Right atrium auricular region (tissue), 2 donors: Measurements from ENCODE around the gene KBTBD6. TPM values are rescaled to one million over a fixed set of nuclear protein-coding genes. Genes with fewer than 3 reads are reported as not detected.

Experiments
- DNase-seq: peaks from one replicate; pipeline ENCODE4 v3.0.0-alpha.2; 2019; ENCODE audit warnings: low spot score
- H3K27ac ChIP-seq, 2 donors: fragments of 200-600 bp; sonication (generic); 1 replicate in 1 of 2; 2 replicates in 1 of 2; pipeline ENCODE4 v1.5.1; 2016 to 2019
- H3K27me3 ChIP-seq, 2 donors: fragments of 200-600 bp; sonication (generic); one replicate each; pipeline versions ENCODE4 v1.5.1 to v1.6.0; 2017 to 2019
- H3K36me3 ChIP-seq: fragments of 200-600 bp; sonication (generic); one replicate; pipeline ENCODE4 v1.5.1; 2016
- H3K4me1 ChIP-seq, 2 donors: fragments of 200-600 bp; sonication (generic); one replicate each; pipeline versions ENCODE4 v1.5.1 to v1.6.0; 2017 to 2019
- H3K4me3 ChIP-seq, 2 donors: fragments of 200-600 bp; sonication (generic); 1 replicate in 1 of 2; 2 replicates in 1 of 2; pipeline ENCODE4 v1.5.1; 2017 to 2019; ENCODE audit warnings: mild to moderate bottlenecking in 1 of 2, moderate library complexity in 1 of 2
- H3K9me3 ChIP-seq, 2 donors: fragments of 200-600 bp; sonication (generic); one replicate each; pipeline ENCODE4 v1.5.1; 2019
- total RNA-seq, 2 donors: library from RNA; depleted of rRNA; stranded (reverse); fragments of >200 nt; gene quantifications; one replicate each; pipeline ENCODE4 v1.1.0, GENCODE V29; 2016
- TF ChIP-seq, protein P1 (sequence below), 2 donors: fragments of 200-600 bp; sonication (generic); IDR thresholded peaks; one replicate each; pipeline ENCODE4 v1.5.1; 2019; ENCODE audit warnings: antibody characterized with exemption in 2 of 2

KBTBD6 gene
- total RNA-seq, 2 donors from 2014 or later, result 8.3 to 12.9 TPM

DNA sequence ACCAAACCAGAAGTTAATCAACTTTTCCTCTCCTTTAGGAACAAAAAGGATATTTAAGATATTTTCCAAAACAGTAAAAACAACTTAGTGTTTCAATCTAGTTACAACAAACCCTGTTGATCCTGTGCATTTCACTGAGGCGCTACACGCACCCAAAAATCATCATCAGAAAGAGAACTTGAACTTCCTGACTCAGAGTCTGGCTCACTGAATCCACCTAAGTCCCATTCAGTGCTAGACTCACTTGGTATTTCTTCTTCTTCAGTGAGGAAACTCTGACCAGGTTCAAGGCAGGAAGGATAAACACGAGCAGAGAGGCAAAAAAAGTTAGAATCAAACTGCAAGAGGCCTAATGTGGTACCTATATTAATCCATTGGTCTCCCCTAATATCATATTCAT is 2.2 kb downstream of the KBTBD6 start:
- Histone ChIP-seq H3K4me3 (peak overlapping the region in 1 of 2 donors; percentile 25), H3K27me3 (no peaks in the 10 kb centered on the region)

DNA sequence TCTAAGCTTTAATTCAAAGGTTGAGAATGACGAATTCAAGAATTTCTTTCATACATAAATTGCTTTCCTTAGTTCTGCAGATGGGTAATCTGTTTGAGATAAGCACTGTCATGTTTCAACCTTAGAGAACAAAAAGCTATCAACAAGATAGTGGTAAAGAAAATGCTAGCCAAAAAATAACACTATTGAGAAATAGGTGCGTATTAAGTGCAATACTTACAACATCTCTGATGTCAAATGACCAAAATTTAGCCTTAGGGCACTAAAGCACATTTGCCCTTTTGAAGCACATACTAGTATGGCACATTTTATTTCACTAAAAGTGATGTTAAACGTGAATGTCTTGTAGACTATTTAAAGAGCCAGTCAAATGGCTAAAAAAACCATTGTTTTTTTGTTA is 4.9 kb downstream of the KBTBD6 start:
- DNase-seq, result no peak
- no peaks in the 10 kb centered on the region for H3K9me3 ChIP-seq
- no peak overlapping the region for H3K4me3 ChIP-seq
- peak overlapping the region; percentile 70 to 89 for H3K27ac ChIP-seq
- H3K27me3 ChIP-seq, result no peaks in the 10 kb centered on the region
- TF ChIP-seq, protein P1, sequence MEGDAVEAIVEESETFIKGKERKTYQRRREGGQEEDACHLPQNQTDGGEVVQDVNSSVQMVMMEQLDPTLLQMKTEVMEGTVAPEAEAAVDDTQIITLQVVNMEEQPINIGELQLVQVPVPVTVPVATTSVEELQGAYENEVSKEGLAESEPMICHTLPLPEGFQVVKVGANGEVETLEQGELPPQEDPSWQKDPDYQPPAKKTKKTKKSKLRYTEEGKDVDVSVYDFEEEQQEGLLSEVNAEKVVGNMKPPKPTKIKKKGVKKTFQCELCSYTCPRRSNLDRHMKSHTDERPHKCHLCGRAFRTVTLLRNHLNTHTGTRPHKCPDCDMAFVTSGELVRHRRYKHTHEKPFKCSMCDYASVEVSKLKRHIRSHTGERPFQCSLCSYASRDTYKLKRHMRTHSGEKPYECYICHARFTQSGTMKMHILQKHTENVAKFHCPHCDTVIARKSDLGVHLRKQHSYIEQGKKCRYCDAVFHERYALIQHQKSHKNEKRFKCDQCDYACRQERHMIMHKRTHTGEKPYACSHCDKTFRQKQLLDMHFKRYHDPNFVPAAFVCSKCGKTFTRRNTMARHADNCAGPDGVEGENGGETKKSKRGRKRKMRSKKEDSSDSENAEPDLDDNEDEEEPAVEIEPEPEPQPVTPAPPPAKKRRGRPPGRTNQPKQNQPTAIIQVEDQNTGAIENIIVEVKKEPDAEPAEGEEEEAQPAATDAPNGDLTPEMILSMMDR (IDR thresholded peaks at IDR 0.05), result no peak
- H3K36me3 ChIP-seq, result no peaks in the 10 kb centered on the region
- peaks cover 0 to 50% of the 10 kb centered on the region in 2 donors for H3K4me1 ChIP-seq

More for the DNA sequence above, 2.2 kb downstream of the KBTBD6 start:
- Histone ChIP-seq H3K4me1 (peaks cover 0 to 60% of the 10 kb centered on the region in 2 donors), H3K9me3 (no peaks in the 10 kb centered on the region), H3K27ac (peak overlapping the region; percentile 70 to 89), H3K36me3 (no peaks in the 10 kb centered on the region)
- DNase-seq, result no peak
- TF ChIP-seq, protein P1 (IDR thresholded peaks at IDR 0.05), result no peak

DNA sequence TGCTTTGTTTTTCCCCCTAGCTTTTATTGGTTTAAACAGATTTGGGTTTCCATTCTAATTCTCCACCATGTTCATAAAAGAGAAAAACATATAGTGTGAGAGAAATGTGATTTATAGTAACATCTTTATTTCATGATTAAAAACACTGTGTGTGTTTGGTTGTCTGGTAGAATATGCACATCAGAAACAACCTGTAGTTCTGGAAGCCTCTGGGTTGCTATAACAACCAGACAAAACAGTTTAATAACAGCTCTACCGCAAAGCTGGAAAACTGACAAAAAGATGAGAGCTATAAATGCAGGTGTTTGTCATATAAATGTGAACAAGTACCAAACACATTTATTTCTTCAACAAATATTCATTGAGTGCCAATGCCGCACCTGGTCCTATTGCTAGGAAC is 9.8 kb downstream of the KBTBD6 start:
- Histone ChIP-seq H3K27me3 (no peaks in the 10 kb centered on the region), H3K4me3 (no peak overlapping the region), H3K9me3 (no peaks in the 10 kb centered on the region), H3K27ac (no peak overlapping the region), H3K4me1 (peaks cover 0 to 9% of the 10 kb centered on the region in 2 donors), H3K36me3 (no peaks in the 10 kb centered on the region)
- no peak for DNase-seq
- TF ChIP-seq, protein P1 (IDR thresholded peaks at IDR 0.05), result no peak

GRCh38 chr13:41117869-41118268 is 14.7 kb downstream of the KBTBD6 start:
- Histone ChIP-seq H3K9me3 (no peaks in the 10 kb centered on the region), H3K36me3 (no peaks in the 10 kb centered on the region), H3K4me3 (no peak overlapping the region), H3K27ac (no peak overlapping the region), H3K4me1 (no peaks in the 10 kb centered on the region), H3K27me3 (no peaks in the 10 kb centered on the region)
- no peak for DNase-seq
- TF ChIP-seq, protein P1 (IDR thresholded peaks at IDR 0.05), result no peak

- Histone ChIP-seq H3K4me3 (no peak overlapping the region), H3K27me3 (no peaks in the 10 kb centered on the region), H3K27ac (no peak overlapping the region), H3K9me3 (no peaks in the 10 kb centered on the region), H3K36me3 (no peaks in the 10 kb centered on the region), H3K4me1 (no peaks in the 10 kb centered on the region)
- TF ChIP-seq, protein P1 (IDR thresholded peaks at IDR 0.05), result no peak
- DNase-seq, result no peak
Observed at GRCh38 chr13:41111454-41111853, 21.1 kb downstream of the KBTBD6 start.

- H3K4me3 ChIP-seq, result no peak overlapping the region
- H3K4me1 ChIP-seq, result no peaks in the 10 kb centered on the region
- no peaks in the 10 kb centered on the region for H3K27me3 ChIP-seq
- no peaks in the 10 kb centered on the region for H3K36me3 ChIP-seq
- no peak for DNase-seq
- TF ChIP-seq, protein P1 (IDR thresholded peaks at IDR 0.05), result no peak
- H3K27ac ChIP-seq, result no peak overlapping the region
- H3K9me3 ChIP-seq, result no peaks in the 10 kb centered on the region
Observed at GRCh38 chr13:41107584-41108014, 25.0 kb downstream of the KBTBD6 start.
